ENCODE measurements around the gene REEP2. TPM values are rescaled to one million over a fixed set of nuclear protein-coding genes. Genes with fewer than 3 reads are reported as not detected.

Gene REEP2
- total and polyA plus RNA-seq, 11 donors, result 1.6 to 11.2 (median 5.4) TPM

- DNase-seq (no peak), ATAC-seq (no peak)
- Histone ChIP-seq H3K27ac (no peak overlapping the region), H3K9me3 (no peaks in the 10 kb centered on the region), H3K27me3 (no peaks in the 10 kb centered on the region), H3K4me3 (peak overlapping the region in 9 of 12 donors; percentile 68 to 94 (median 85)), H3K36me3 (peaks cover 0 to 25% (median 16%) of the 10 kb centered on the region in 9 donors), H3K4me1 (peaks cover 0 to 39% (median 24%) of the 10 kb centered on the region in 12 donors)
- 86 to 91% (median 90%) methylated on average over 7 of the region's 7 CpGs for WGBS, 4 donors
- TF ChIP-seq POLR2A (IDR thresholded peaks at IDR 0.05), result no peak
- TF ChIP-seq, protein P1, sequence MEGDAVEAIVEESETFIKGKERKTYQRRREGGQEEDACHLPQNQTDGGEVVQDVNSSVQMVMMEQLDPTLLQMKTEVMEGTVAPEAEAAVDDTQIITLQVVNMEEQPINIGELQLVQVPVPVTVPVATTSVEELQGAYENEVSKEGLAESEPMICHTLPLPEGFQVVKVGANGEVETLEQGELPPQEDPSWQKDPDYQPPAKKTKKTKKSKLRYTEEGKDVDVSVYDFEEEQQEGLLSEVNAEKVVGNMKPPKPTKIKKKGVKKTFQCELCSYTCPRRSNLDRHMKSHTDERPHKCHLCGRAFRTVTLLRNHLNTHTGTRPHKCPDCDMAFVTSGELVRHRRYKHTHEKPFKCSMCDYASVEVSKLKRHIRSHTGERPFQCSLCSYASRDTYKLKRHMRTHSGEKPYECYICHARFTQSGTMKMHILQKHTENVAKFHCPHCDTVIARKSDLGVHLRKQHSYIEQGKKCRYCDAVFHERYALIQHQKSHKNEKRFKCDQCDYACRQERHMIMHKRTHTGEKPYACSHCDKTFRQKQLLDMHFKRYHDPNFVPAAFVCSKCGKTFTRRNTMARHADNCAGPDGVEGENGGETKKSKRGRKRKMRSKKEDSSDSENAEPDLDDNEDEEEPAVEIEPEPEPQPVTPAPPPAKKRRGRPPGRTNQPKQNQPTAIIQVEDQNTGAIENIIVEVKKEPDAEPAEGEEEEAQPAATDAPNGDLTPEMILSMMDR (IDR thresholded peaks at IDR 0.05), result no peak
- intact Hi-C loops (cut with DNase I), result loop anchor here in 2 of 10 donors (1.0 to 5.0 kb wide), 2 partner anchors 23 to 34 kb away; no protein-coding TSS in a partner anchor
Observed at GRCh38 chr5:138468133-138468965, 29.5 kb downstream of the REEP2 start.

DNA sequence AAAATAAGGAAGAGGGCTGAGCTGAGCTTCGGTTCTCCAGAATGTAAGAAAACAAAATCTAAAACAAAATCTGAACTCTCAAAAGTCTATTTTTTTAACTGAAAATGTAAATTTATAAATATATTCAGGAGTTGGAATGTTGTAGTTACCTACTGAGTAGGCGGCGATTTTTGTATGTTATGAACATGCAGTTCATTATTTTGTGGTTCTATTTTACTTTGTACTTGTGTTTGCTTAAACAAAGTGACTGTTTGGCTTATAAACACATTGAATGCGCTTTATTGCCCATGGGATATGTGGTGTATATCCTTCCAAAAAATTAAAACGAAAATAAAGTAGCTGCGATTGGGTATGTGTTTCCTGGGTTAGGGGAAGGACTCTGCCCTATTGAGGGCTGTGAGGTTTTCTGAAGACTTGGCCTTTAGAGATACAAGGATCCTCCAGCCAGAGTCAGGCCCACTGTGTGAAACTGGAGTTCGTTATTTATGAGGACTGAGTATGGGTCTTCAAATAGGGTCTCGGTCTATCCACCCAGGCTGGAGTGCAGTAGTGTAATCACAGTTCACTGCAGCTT lies 30.2 kb downstream of the REEP2 start:
- H3K4me3 ChIP-seq, result peak overlapping the region in 3 of 12 donors; percentile 68 to 92 (median 81)
- H3K36me3 ChIP-seq, result peaks cover 0 to 25% (median 16%) of the 10 kb centered on the region in 9 donors
- intact Hi-C loops (cut with DNase I), result loop anchor here in 2 of 10 donors (1.0 to 5.0 kb wide), 2 partner anchors 22 to 33 kb away; no protein-coding TSS in a partner anchor
- peaks cover 0 to 32% (median 22%) of the 10 kb centered on the region in 12 donors for H3K4me1 ChIP-seq
- no peaks in the 10 kb centered on the region for H3K9me3 ChIP-seq
- DNase-seq (no peak), ATAC-seq (no peak)
- TF ChIP-seq, protein P1 (IDR thresholded peaks at IDR 0.05), result no peak
- TF ChIP-seq POLR2A (IDR thresholded peaks at IDR 0.05), result no peak
- WGBS, 4 donors, result 87 to 92% (median 89%) methylated on average over 8 of the region's 8 CpGs
- H3K27ac ChIP-seq, result no peak overlapping the region
- no peaks in the 10 kb centered on the region for H3K27me3 ChIP-seq

GRCh38 chr5:138469540-138470321 lies 30.9 kb downstream of the REEP2 start:
- Histone ChIP-seq H3K4me3 (no peak overlapping the region), H3K36me3 (peaks cover 0 to 25% (median 16%) of the 10 kb centered on the region in 9 donors), H3K9me3 (no peaks in the 10 kb centered on the region), H3K27me3 (no peaks in the 10 kb centered on the region), H3K27ac (no peak overlapping the region), H3K4me1 (peaks cover 0 to 29% (median 19%) of the 10 kb centered on the region in 12 donors)
- ATAC-seq (peak in 2 of 4 donors; percentile 19 to 28), DNase-seq (no peak)
- intact Hi-C loops (cut with DNase I), result loop anchor here in 1 of 10 donors (5.0 kb wide), 1 partner anchor 33 kb away; no protein-coding TSS in a partner anchor
- TF ChIP-seq, protein P1 (IDR thresholded peaks at IDR 0.05), result no peak
- no peak for TF ChIP-seq POLR2A (IDR thresholded peaks at IDR 0.05)
- WGBS, 4 donors, result 70 to 77% (median 71%) methylated on average over 7 to 8 of the region's 8 CpGs

Measured in heart left ventricle (tissue), 16 donors.